Psoas muscle (tissue), 8 donors: ENCODE results near the gene PRDX1. TPM values are rescaled to one million over a fixed set of nuclear protein-coding genes. Genes with fewer than 3 reads are reported as not detected.

Experiments used
- ATAC-seq, 4 donors: fragments of 200-7000 bp; cut with Tn5 transposase; one replicate each; pipeline ENCODE4 v1.9.1; 2020; ENCODE audit warnings: moderate library complexity in 3 of 4, mild to moderate bottlenecking in 2 of 4
- DNase-seq, 2 donors: peaks; one replicate each; pipeline ENCODE4 v3.0.0-alpha.2; 2020
- H3K27ac ChIP-seq: fragments of 200-600 bp; one replicate; pipeline ENCODE4 v1.8.0; 2022
- H3K27me3 ChIP-seq, 3 donors: fragments of 200-600 bp in 1 of 3; one replicate each; pipeline versions ENCODE4 v1.6.1 to v1.8.0; 2013 to 2022; ENCODE audit warnings: low read length in 2 of 3, mild to moderate bottlenecking in 2 of 3, moderate library complexity in 1 of 3; ENCODE audit not compliant: insufficient read depth in 3 of 3
- H3K36me3 ChIP-seq, 2 donors: fragments of 200-600 bp in 1 of 2; one replicate each; pipeline versions ENCODE4 v1.6.1 to v1.8.0; 2013 to 2022; ENCODE audit warnings: low read depth in 1 of 2, mild to moderate bottlenecking in 1 of 2, moderate library complexity in 1 of 2; ENCODE audit not compliant: insufficient read depth in 1 of 2
- H3K4me1 ChIP-seq: fragments of 200-600 bp; one replicate; pipeline ENCODE4 v1.8.0; 2022
- H3K4me3 ChIP-seq: fragments of 200-600 bp; one replicate; pipeline ENCODE4 v1.8.0; 2022; ENCODE audit warnings: mild to moderate bottlenecking
- H3K9me3 ChIP-seq: fragments of 200-600 bp; one replicate; pipeline ENCODE4 v1.8.0; 2022
- CTCF ChIP-seq: fragments of 200-600 bp; IDR thresholded peaks from one replicate; pipeline ENCODE4 v1.8.0; 2022; ENCODE audit warnings: antibody characterized with exemption
- intact Hi-C, 2 donors: fragments of 100-400 bp; cut with DNase I; formaldehyde crosslinking; loops; one replicate each; pipeline versions ENCODE4 v1.11.0 to v1.14.2; 2022
- polyA plus RNA-seq, 3 donors: library from polyadenylated mRNA; stranded (reverse); fragments of 200-250 nt; gene quantifications; one replicate each; pipeline ENCODE4 v1.2.3, GENCODE V29; 2013
- total RNA-seq, 4 donors: library from RNA; stranded (reverse); fragmentation: NEBNext Ultra II Directional in 2 of 4; extraction: Animal tissue kit (Norgen Biotek cat#: 25700) in 2 of 4; gene quantifications; one replicate each; pipeline versions ENCODE4 v1.2.1 to v1.2.4, GENCODE V29; 2021 to 2023
- donor health status: healthy with polysubstance abuse.
- donor health status: DM: no; HTN: no; CAD: no; lungs with moderate emphysema.
- donor health status: Bipolar disorder and iron deficiency.
- donor health status: healthy.
- donor health status: DM: yes; HTN: yes; CAD: no.
- donor health status: DM: no; HTN: no; CAD: no.
- donor health status: DM: no; HTN: no; CAD: no.
- donor health status: DM: yes; HTN: yes; CAD: no.

The PRDX1 gene
- total and polyA plus RNA-seq, 7 donors: 354 to 1,179 (median 524) TPM

- intact Hi-C loops: no loop called here
- ATAC-seq: no peak
- no peak overlapping the region for H3K27ac ChIP-seq
Measured at GRCh38 chr1:45465277-45465676, 56.4 kb downstream of the PRDX1 start.

More at GRCh38 chr1:45465277-45465676, 56.4 kb downstream of the PRDX1 start:
- Histone ChIP-seq H3K27me3 (no peaks in the 10 kb centered on the region), H3K9me3 (no peaks in the 10 kb centered on the region), H3K4me1 (no peaks in the 10 kb centered on the region), H3K4me3 (no peak overlapping the region), H3K36me3 (no peaks in the 10 kb centered on the region)
- DNase-seq: no peak
- TF ChIP-seq CTCF: no peak

Other genes starting within 250 kb of the PRDX1 start
- gene HPDL, start 195.0 kb downstream of the PRDX1 start, total RNA-seq: 1 to 10 TPM in 2 of 4 donors, under 1 TPM in 2; 0.84 to 2.6 (median 1.2) TPM
- gene HPDL, start 195.0 kb downstream of the PRDX1 start, polyA plus RNA-seq: 1 to 10 TPM in 2 of 3 donors, under 1 TPM in 1; 0.73 to 4.9 (median 3.7) TPM
- 1 to 10 TPM; 3.1 to 5.9 (median 3.9) TPM for gene TOE1, start 181.7 kb downstream of the PRDX1 start, total RNA-seq
- gene TOE1, start 181.7 kb downstream of the PRDX1 start, polyA plus RNA-seq: 1 to 10 TPM; 2.7 to 6.7 (median 4.6) TPM
- gene MUTYH, start 181.4 kb downstream of the PRDX1 start, total RNA-seq: 10 to 100 TPM in 1 of 4 donors, 1 to 10 TPM in 3; 7.7 to 16.6 (median 8.3) TPM
- gene MUTYH, start 181.4 kb downstream of the PRDX1 start, polyA plus RNA-seq: 10 to 100 TPM in 1 of 3 donors, 1 to 10 TPM in 2; 8.2 to 13.2 (median 9.0) TPM
- gene TESK2, start 30.7 kb downstream of the PRDX1 start, total RNA-seq: 1 to 10 TPM; 1.9 to 5.0 (median 2.3) TPM
- gene TESK2, start 30.7 kb downstream of the PRDX1 start, polyA plus RNA-seq: 1 to 10 TPM in 2 of 3 donors, under 1 TPM in 1; 0.73 to 4.3 (median 2.0) TPM
- gene CCDC163, start 21.8 kb downstream of the PRDX1 start, total RNA-seq: under 1 TPM; 0.25 to 0.64 (median 0.44) TPM
- under 1 TPM; 0.69 to 0.82 (median 0.69) TPM for gene CCDC163, start 21.8 kb downstream of the PRDX1 start, polyA plus RNA-seq
- gene MMACHC, start 21.6 kb downstream of the PRDX1 start, total RNA-seq: 10 to 100 TPM in 1 of 4 donors, 1 to 10 TPM in 3; 3.6 to 14.9 (median 6.7) TPM
- gene MMACHC, start 21.6 kb downstream of the PRDX1 start, polyA plus RNA-seq: 1 to 10 TPM; 2.3 to 9.3 (median 3.8) TPM
- gene AKR1A1, start 28.9 kb upstream of the PRDX1 start, total RNA-seq: 10 to 100 TPM; 35.6 to 69.6 (median 51.3) TPM
- gene AKR1A1, start 28.9 kb upstream of the PRDX1 start, polyA plus RNA-seq: 10 to 100 TPM; 37.9 to 91.5 (median 45.5) TPM
- gene NASP, start 62.2 kb upstream of the PRDX1 start, total RNA-seq: 10 to 100 TPM; 15.3 to 29.7 (median 28.1) TPM
- gene NASP, start 62.2 kb upstream of the PRDX1 start, polyA plus RNA-seq: 10 to 100 TPM; 28.6 to 54.6 (median 37.9) TPM
- 1 to 10 TPM; 1.2 to 1.7 (median 1.3) TPM for gene CCDC17, start 102.2 kb upstream of the PRDX1 start, total RNA-seq
- gene CCDC17, start 102.2 kb upstream of the PRDX1 start, polyA plus RNA-seq: 1 to 10 TPM in 2 of 3 donors, under 1 TPM in 1; 0.69 to 2.1 (median 1.1) TPM
- gene GPBP1L1, start 164.6 kb upstream of the PRDX1 start, total RNA-seq: 10 to 100 TPM; 52.2 to 71.0 (median 64.1) TPM
- 10 to 100 TPM; 25.8 to 74.4 (median 39.4) TPM for gene GPBP1L1, start 164.6 kb upstream of the PRDX1 start, polyA plus RNA-seq
- gene TMEM69, start 166.3 kb upstream of the PRDX1 start, total RNA-seq: 10 to 100 TPM; 15.3 to 21.9 (median 19.5) TPM
- gene TMEM69, start 166.3 kb upstream of the PRDX1 start, polyA plus RNA-seq: 10 to 100 TPM; 16.6 to 50.8 (median 26.9) TPM
- 10 to 100 TPM; 12.7 to 26.8 (median 19.6) TPM for gene IPP, start 228.8 kb upstream of the PRDX1 start, total RNA-seq
- gene IPP, start 228.8 kb upstream of the PRDX1 start, polyA plus RNA-seq: 1 to 10 TPM; 2.5 to 8.3 (median 2.9) TPM